Skeletal muscle tissue (tissue), 4 donors: ENCODE data around the gene CNFN. TPM values are rescaled to one million over a fixed set of nuclear protein-coding genes. Genes with fewer than 3 reads are reported as not detected.
A peak's percentile ranks its signal among the peaks of the same experiment; 100 is the strongest.

Source experiments
- H3K27ac ChIP-seq: one replicate; pipeline ENCODE4 v1.7.0; 2013; ENCODE audit warnings: mild to moderate bottlenecking, low read depth, low read length, inconsistent platforms
- H3K27me3 ChIP-seq, 3 donors: one replicate each; pipeline ENCODE4 v1.7.0; 2013; ENCODE audit warnings: low read length in 3 of 3; ENCODE audit not compliant: control insufficient read depth in 3 of 3, insufficient read depth in 3 of 3
- H3K36me3 ChIP-seq, 3 donors: one replicate each; pipeline ENCODE4 v1.7.0; 2013; ENCODE audit warnings: low read length in 3 of 3; ENCODE audit not compliant: control insufficient read depth in 3 of 3, insufficient read depth in 3 of 3
- H3K4me1 ChIP-seq, 3 donors: one replicate each; pipeline ENCODE4 v1.7.0; 2013; ENCODE audit warnings: low read length in 3 of 3, mild to moderate bottlenecking in 3 of 3; ENCODE audit not compliant: control insufficient read depth in 3 of 3, insufficient read depth in 3 of 3
- H3K4me3 ChIP-seq, 3 donors: one replicate each; pipeline ENCODE4 v1.7.0; 2013; ENCODE audit warnings: low read length in 3 of 3
- H3K9ac ChIP-seq, 3 donors: one replicate each; pipeline ENCODE4 v1.7.0; 2013; ENCODE audit warnings: low read length in 3 of 3, mild to moderate bottlenecking in 3 of 3, moderate library complexity in 2 of 3, low read depth in 1 of 3
- H3K9me3 ChIP-seq, 3 donors: one replicate each; pipeline ENCODE4 v1.7.0; 2013; ENCODE audit warnings: low read length in 3 of 3; ENCODE audit not compliant: control insufficient read depth in 3 of 3
- total RNA-seq: library from RNA; depleted of rRNA; stranded (reverse); fragments of >200 nt; gene quantifications from one replicate; pipeline ENCODE4 v1.2.3, GENCODE V29; 2014
- donor health status: Osteomylitis.

CNFN gene
- not detected for total RNA-seq

DNA sequence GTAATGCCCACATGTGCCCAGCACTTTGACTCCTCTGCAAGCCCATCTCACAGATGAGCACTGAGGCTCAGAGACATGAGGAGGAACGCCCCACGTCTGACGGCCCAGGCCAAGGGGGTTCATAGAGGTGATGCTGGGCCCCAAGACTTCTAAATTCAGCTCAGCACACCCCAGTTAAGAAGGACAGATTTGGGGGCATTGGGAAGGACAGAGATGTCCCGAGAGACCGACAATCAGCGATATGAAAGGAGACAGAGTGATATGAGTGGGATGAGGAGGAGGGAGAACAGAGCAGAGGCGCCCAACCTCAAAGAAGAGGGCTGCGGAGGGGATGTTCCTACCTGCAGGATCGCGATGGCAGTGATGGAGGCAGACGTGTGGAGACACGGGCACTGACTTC is at the start of gene CNFN:
Gene CNFN, minus strand, starts transcription at position 399 of the 400 bp plus-strand sequence. CDS start 1,260 bp downstream, outside the sequence.
- H3K27me3 ChIP-seq, result peaks cover 24 to 35% (median 34%) of the 10 kb centered on the region in 3 donors
- no peaks in the 10 kb centered on the region for H3K9me3 ChIP-seq
- H3K9ac ChIP-seq, result no peak within 1 kb of the TSS
- H3K27ac ChIP-seq, result no peak within 1 kb of the TSS
- peaks cover 0 to 4% (median 3%) of the 10 kb centered on the region in 3 donors for H3K4me1 ChIP-seq
- H3K36me3 ChIP-seq, result no peaks in the 10 kb centered on the region
- H3K4me3 ChIP-seq, result no peak within 1 kb of the TSS

- Histone ChIP-seq H3K36me3 (no peaks in the 10 kb centered on the region), H3K9me3 (no peaks in the 10 kb centered on the region), H3K4me3 (no peak overlapping the region), H3K27ac (no peak overlapping the region), H3K27me3 (no peaks in the 10 kb centered on the region), H3K4me1 (peaks cover 12 to 13% (median 13%) of the 10 kb centered on the region in 3 donors), H3K9ac (no peak overlapping the region)
These were observed 45.9 kb upstream of the CNFN start for GRCh38 chr19:42436006-42436405.

- no peak overlapping the region for H3K4me3 ChIP-seq
- no peak overlapping the region for H3K9ac ChIP-seq
- H3K27ac ChIP-seq, result no peak overlapping the region
- H3K9me3 ChIP-seq, result no peaks in the 10 kb centered on the region
- H3K36me3 ChIP-seq, result no peaks in the 10 kb centered on the region
- H3K4me1 ChIP-seq, result peaks cover 12 to 13% (median 13%) of the 10 kb centered on the region in 3 donors
- no peaks in the 10 kb centered on the region for H3K27me3 ChIP-seq
These were observed 45.2 kb upstream of the CNFN start for GRCh38 chr19:42435316-42435715.

- peaks cover 12 to 13% (median 13%) of the 10 kb centered on the region in 3 donors for H3K4me1 ChIP-seq
- H3K36me3 ChIP-seq, result no peaks in the 10 kb centered on the region
- H3K9ac ChIP-seq, result peak overlapping the region in 1 of 3 donors; percentile 13
- H3K4me3 ChIP-seq, result no peak overlapping the region
- no peaks in the 10 kb centered on the region for H3K27me3 ChIP-seq
- no peaks in the 10 kb centered on the region for H3K9me3 ChIP-seq
- no peak overlapping the region for H3K27ac ChIP-seq
These were observed 43.6 kb upstream of the CNFN start for GRCh38 chr19:42433503-42434260.

GRCh38 chr19:42431486-42431885 is 41.4 kb upstream of the CNFN start:
- Histone ChIP-seq H3K4me1 (peaks cover 11 to 13% (median 12%) of the 10 kb centered on the region in 3 donors), H3K9me3 (no peaks in the 10 kb centered on the region), H3K4me3 (no peak overlapping the region), H3K27me3 (no peaks in the 10 kb centered on the region), H3K36me3 (no peaks in the 10 kb centered on the region), H3K9ac (no peak overlapping the region), H3K27ac (no peak overlapping the region)

DNA sequence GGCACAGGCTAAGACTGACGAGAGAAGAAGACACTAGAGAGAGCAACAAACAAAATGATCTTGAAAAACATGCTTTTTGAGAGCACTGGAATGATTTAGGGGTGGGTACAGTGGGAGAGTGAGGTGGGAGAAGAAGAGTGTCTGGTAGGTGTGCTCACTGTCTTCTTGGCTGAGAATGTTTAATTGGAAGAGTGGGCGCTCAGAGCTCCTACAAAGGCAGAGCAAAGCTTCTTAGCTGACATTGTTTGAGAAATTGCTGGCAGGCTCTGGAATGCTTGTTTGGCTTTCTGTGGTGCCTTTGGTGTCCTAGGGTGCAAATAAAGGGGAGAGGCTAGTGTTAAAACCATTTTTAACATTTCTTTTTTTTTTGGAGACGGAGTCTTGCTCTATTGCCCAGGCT is 38.6 kb upstream of the CNFN start:
- Histone ChIP-seq H3K9me3 (no peaks in the 10 kb centered on the region), H3K9ac (no peak overlapping the region), H3K27me3 (peaks cover 4 to 16% (median 16%) of the 10 kb centered on the region in 3 donors), H3K4me1 (peaks cover 17 to 20% (median 19%) of the 10 kb centered on the region in 3 donors), H3K27ac (no peak overlapping the region), H3K4me3 (no peak overlapping the region), H3K36me3 (no peaks in the 10 kb centered on the region)

GRCh38 chr19:42427313-42427712 is 37.2 kb upstream of the CNFN start, which contains the start of gene LIPE:
Gene LIPE, minus strand, starts transcription at chr19:42427388. Its CDS starts 239 bp downstream, at chr19:42427149.
- H3K4me3 ChIP-seq, result no peak within 1 kb of the TSS
- no peak within 1 kb of the TSS for H3K9ac ChIP-seq
- H3K9me3 ChIP-seq, result no peaks in the 10 kb centered on the region
- H3K27me3 ChIP-seq, result peaks cover 4 to 25% (median 24%) of the 10 kb centered on the region in 3 donors
- H3K4me1 ChIP-seq, result peaks cover 17 to 21% (median 19%) of the 10 kb centered on the region in 3 donors
- no peak within 1 kb of the TSS for H3K27ac ChIP-seq
- H3K36me3 ChIP-seq, result no peaks in the 10 kb centered on the region

GRCh38 chr19:42426643-42427042 is 36.5 kb upstream of the CNFN start:
- no peaks in the 10 kb centered on the region for H3K36me3 ChIP-seq
- no peaks in the 10 kb centered on the region for H3K9me3 ChIP-seq
- H3K27me3 ChIP-seq, result peaks cover 4 to 27% (median 25%) of the 10 kb centered on the region in 3 donors
- H3K9ac ChIP-seq, result no peak overlapping the region
- peaks cover 22 to 28% (median 26%) of the 10 kb centered on the region in 3 donors for H3K4me1 ChIP-seq
- no peak overlapping the region for H3K27ac ChIP-seq
- no peak overlapping the region for H3K4me3 ChIP-seq

- H3K4me3 ChIP-seq, result no peak overlapping the region
These were observed 34.6 kb upstream of the CNFN start for GRCh38 chr19:42424712-42425131.

GRCh38 chr19:42424345-42424707 is 34.2 kb upstream of the CNFN start:
- peak overlapping the region in 1 of 3 donors; percentile 74 for H3K9ac ChIP-seq
- H3K27ac ChIP-seq, result no peak overlapping the region
- peak overlapping the region; percentile 74 to 87 (median 75) for H3K4me3 ChIP-seq
- peaks cover 4 to 29% (median 25%) of the 10 kb centered on the region in 3 donors for H3K27me3 ChIP-seq
- no peaks in the 10 kb centered on the region for H3K36me3 ChIP-seq
- peaks cover 22 to 41% (median 41%) of the 10 kb centered on the region in 3 donors for H3K4me1 ChIP-seq
- H3K9me3 ChIP-seq, result no peaks in the 10 kb centered on the region

More at GRCh38 chr19:42424712-42425131, 34.6 kb upstream of the CNFN start:
- H3K27me3 ChIP-seq, result peaks cover 4 to 29% (median 25%) of the 10 kb centered on the region in 3 donors
- no peak overlapping the region for H3K27ac ChIP-seq
- peaks cover 22 to 41% (median 41%) of the 10 kb centered on the region in 3 donors for H3K4me1 ChIP-seq
- no peak overlapping the region for H3K9ac ChIP-seq
- H3K9me3 ChIP-seq, result no peaks in the 10 kb centered on the region
- no peaks in the 10 kb centered on the region for H3K36me3 ChIP-seq
